HG02852 (cell line): ENCODE data around the gene GPR22.

Experiments used
- ATAC-seq: cut with Tn5 transposase; IDR thresholded peaks from one replicate; pipeline ENCODE4 v1.9.1; 2021; ENCODE audit warnings: mild to moderate bottlenecking, moderate library complexity; ENCODE audit not compliant: unreplicated experiment

The GPR22 gene

DNA sequence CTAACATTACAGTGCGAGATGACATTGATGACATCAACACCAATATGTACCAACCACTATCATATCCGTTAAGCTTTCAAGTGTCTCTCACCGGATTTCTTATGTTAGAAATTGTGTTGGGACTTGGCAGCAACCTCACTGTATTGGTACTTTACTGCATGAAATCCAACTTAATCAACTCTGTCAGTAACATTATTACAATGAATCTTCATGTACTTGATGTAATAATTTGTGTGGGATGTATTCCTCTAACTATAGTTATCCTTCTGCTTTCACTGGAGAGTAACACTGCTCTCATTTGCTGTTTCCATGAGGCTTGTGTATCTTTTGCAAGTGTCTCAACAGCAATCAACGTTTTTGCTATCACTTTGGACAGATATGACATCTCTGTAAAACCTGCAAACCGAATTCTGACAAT, 4.3 kb downstream of the GPR22 start:
- no peak for ATAC-seq

DNA sequence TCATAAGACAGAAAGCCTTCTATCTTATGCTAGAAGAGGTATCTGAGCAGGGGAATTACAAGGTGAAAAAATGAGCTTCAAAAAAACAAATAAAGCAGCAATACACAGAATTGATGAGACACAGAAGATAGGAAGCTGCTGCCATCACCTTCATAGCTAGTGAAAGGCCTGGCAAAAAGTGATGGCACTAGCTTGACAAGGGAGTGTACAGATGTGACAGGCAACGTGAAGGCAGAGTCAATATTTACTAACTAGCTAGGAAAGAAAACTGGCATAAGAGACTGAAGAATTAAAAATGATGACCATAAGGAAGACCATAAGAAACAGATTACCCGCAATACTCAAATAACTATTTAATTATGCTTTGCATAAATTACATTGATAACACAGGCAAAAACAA, 9.4 kb downstream of the GPR22 start:
- no peak for ATAC-seq

DNA sequence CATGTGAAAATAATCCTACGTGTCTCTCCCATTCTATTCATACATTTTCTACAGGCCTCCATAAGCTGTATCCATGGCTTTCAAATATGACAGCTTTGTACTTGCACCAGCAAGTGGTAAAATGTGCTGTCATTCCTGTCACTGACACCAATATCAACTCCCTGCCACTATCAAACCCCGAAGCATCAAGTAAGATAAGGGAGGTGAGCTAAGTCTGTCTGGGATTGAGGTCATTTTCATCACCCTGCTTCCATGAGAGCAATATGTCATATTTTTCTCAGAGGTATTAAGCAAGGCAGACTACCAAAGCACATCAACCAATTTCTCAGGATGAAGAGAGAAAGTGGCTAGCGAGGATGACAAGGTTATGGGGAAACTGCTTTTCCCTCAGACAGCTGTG, 11.1 kb downstream of the GPR22 start:
- no peak for ATAC-seq

DNA sequence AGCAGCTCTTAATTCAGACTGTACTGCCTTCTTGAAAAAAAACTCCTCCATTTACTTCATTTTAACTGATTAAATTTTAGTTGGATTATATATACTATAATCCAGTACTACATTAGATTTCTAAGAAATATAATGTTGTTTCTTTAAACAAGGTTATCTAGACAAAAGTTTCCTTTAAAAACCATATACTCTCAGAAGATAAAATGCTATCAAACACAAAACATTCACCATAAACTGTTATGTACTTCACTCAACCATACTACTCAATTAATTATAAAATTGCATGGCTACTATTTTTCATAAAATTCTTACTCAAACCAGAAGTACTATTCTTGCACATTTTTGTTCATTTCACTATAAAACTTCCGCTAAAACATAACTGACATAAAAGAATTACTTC, 12.7 kb downstream of the GPR22 start:
- no peak for ATAC-seq

DNA sequence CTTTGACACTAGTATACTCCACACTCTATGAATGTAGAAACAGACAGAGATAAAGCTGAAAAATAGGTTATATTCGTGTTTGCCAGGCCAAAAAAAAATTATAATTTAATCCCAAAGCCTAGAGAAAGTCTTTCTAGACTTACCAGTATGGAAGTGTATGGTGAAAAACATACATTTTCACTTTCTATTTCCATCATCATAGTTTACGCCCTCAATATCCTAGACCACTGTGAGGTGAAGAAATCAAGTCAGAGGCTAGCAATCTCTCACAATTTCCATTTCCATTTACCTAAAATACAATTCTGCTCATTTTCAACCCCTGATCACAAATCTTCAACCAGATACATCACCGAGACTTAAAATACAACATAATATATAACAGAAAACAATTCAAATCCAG, 16.2 kb downstream of the GPR22 start:
- no peak for ATAC-seq

DNA sequence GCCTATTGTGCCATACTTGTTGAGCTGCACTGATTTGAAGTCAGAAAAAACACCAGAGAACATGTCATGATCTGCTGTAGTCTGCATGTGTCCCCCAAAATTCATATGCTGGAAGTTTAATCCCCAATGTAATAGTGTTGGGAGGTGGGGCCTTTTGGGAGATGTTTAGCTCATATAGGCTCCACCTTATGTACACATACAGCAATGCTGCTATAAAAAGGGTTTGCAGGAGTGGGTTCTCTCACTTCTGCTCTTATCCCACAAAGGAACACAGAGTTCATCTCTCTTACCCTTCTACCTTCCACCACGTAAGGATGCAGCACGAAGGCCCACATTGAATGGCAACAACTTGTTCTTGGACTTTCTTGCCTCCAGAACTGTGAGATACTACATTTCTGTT, 23.0 kb downstream of the GPR22 start:
- ATAC-seq = no peak

DNA sequence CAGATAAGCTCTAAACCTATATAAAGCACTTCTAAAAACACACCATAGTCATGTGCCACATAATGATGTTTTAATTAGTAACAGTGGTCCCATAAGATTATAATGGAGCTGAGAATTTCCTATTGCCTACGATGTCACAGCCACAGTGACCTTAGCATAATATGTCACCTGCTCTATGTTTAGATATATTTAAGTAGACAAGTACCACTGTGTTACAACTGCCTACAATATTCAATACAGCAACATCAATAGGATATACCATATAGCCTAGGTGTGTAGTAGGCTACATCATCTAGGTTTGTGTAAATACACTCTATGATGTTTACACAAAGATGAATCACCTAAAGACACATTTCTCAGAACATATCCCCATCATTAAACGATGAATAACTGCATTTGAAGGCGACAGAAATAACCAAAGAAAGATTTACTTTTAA, 24.5 kb downstream of the GPR22 start:
- ATAC-seq = no peak

DNA sequence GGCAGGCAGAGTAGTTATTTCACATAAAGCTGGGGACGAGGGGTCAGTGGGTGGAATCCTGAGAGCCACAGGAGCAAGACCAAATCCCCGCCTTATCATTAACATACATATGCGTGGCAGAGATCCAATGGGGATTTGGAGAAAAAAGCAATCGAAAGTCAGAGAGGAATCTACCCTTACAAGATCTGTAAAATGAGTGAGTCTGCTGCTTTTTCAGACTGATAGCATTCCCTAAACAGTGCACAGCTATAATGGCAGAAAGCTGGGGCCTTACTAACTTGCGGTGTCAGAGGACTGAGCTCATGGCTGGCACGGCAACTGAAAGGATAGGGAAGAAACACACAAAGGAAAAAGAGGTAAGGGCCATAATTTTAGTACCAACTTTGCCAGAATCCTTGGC, 25.0 kb downstream of the GPR22 start:
- no peak for ATAC-seq

DNA sequence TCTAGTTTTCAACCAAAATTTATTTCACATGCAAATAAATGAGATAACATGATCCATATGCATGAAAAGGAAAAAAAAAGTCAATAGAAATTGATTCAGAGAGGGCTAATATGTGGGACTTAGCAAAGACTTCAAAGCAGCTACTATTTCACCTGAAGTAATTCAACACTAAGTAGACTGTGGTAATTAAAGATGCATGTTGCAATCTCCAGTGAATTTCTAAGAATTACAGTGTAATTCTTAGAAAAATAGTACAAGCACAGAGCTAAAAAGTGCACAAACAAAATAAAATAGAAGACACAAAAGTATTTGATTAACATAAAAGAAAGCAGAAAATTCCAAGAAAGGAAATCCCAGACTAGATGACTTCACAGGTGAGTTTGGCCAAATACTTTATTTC, 25.7 kb downstream of the GPR22 start:
- ATAC-seq = no peak

DNA sequence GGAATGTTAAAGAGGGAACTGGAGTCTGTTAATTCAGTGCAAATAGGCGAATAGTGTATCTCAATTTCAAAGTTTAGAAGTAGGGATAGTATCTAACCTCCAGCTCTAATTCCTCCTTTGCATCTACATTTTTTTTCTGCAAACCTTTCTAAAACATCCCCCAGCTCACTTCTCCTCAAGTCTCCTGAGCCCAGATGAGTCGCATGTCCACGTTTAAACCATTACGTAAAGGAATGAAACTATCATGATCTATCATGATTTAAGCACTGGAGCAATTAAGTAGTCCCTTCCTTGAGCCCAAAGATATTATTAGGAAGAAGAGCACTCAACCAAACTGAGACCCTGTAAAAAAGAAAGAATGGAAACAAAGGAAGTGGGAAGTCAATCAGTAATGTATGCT, 29.9 kb downstream of the GPR22 start:
- no peak for ATAC-seq

DNA sequence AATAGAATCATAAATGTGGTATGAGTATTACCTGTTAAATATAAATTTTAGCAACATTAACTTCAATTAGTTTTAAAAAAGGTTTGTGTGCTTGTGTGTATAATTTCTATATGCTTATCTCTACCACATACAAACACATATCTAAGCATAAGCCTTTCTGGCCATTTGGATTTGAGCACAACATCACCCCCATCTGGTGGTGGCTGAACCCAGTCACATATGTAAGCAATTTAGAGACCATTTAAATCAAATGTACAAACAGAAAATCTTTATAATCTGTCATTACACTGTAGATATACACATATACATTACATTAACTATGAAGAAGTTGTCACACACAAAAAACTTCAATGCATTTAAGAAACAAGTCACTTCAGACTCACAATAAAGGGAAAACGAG, 31.7 kb downstream of the GPR22 start:
- no peak for ATAC-seq

DNA sequence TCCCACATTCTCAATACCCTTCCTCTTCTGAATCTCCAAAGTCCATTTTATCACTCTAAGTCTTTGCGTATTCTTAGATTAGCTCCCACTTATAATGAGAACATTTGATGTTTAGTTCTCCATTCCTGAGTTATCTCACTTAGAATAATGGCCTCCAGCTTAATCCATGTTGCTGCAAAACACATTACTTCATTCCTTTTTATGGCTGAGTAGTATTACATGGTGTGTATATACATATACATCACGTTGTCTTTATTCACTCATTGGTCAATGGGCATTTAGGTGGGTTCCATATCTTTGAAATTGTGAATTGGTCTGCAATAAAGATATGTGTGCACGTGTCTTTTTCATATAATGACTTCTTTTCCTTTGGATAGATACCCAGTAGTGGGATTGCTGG, 32.3 kb downstream of the GPR22 start:
- ATAC-seq = no peak

DNA sequence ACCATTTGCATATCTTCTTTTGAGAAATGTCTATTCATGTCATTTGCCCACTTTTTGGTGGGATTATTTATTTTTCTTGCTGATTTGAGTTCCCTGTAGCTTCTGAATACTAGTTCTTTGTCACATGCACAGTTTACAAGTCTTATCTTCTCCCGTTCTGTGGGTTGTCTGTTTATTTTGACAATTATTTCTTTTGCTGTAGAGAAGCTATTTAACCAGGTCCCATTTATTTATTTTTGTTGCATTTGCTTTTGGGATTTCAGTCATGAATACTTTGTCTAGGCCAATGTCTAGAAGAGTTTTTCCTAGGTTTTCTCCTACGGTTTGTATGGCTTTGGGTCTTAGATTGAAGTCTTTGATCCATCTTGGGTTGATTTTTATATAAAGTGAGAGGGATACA, 32.9 kb downstream of the GPR22 start:
- ATAC-seq = no peak

DNA sequence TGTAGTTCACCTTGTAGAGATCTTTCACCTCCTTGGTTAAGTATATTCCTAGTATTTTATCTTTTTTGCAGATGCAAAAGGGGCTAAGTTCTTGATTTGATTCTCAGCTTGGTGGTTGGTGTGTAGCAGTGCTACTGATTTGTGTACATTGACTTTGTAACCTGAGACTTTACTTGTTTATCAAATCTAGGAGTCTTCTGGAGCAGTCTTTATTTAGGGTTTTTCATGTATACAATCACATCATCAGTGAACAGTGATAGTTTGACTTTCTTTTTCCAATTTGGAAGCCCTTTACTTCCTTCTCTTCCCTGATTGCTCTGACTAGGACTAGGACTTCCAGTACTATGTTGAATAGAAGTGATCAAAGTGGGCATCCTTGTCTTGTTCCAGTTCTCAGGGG, 33.8 kb downstream of the GPR22 start:
- no peak for ATAC-seq

DNA sequence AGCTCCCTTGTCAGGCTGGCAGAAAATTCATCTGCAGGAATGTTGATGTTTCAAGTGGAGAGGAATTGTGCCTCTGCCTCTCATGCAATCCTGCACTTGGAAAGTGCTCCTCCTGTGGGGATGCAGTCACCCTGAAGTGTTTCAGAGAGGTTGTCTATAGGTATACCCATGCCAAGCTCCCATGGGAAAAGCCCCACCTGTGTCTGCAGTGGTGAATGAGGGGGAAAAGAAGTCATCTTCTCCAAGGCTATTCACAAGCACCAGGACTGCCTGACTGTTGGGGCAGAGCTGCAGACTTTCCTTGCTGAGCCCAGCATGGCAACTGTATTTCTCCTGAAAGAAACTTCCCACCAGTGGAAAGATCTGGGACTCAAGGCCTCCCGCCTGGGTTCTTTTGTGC, 35.5 kb downstream of the GPR22 start:
- no peak for ATAC-seq

DNA sequence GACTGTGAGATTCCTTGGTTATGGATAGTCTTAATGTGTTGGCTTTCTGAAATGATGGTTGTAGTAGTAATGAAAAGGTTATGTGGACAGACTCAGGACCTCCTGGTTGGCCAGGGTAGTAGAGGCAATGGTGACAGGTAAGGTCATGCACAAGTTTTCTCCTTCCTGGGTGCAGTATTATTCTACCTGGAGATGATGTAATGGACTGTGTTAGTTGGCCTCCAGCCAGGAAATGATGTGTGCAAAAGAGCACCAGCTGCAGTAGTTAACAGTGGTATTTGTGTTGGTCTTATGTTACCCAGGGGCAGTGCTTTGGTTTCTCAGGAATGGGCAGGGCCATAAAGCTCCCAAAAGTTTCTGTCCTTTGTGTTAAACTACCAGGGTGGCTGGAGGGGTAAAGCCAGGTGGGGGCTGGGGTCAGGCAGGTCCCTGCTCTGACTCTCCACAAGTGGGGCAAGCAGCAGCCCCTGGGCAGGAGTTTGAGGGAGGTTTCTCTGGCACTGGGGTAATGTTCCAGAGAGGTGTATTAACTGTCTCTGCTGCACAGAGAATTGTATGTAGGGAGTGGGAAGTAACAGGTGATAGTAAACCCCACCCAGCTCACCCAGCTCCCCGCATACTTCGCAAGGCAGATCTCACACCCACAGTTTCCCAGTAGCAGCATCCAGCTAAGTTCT, 36.3 kb downstream of the GPR22 start:
- ATAC-seq = no peak

DNA sequence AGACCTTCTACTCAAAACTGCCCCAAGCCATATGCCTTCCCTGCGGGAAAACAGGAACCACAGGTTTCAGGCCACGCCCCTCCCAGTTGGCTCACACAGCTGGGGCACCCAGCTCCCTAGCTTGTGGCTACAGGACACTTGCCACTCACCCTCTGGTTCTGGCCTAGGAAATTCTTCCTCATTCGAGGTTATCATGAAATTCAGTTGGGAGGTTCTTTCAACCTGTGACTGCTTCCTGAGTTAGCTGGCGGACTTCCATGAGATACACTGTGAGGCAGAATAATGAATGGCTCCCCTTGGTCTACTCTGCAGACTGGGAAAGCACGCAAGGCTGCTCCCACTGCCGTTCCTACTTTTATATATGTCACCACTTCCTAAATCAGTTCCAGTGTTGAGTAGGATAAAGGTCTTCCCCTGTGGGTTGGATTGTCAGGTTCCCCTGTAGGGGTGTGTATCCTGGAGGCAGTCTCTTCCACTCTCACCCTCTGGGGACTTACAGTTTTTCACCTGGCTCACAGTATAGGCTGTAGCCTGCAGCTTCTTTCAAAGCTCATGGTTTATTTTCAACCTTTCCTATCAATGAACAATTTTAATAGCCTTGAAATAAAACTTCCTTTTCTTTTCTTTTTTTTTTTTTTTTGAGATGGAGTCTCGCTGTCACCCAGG, 37.0 kb downstream of the GPR22 start:
- ATAC-seq = no peak
